Activated CD4-positive, alpha-beta T cell treated with anti-CD3 and anti-CD28 coated beads for 24 hours (primary cell): ENCODE data around the gene COQ10A.
A peak's percentile ranks its signal among the peaks of the same experiment; 100 is the strongest.
"Not testable (repeated sequence)": the region's sequence is repeated elsewhere in the genome, so short reads cannot be mapped to it uniquely, and the experiment has no call there.

Source experiments
- DNase-seq, 2 donors: peaks; one replicate each; pipeline ENCODE4 v3.0.0-alpha.2; 2020; ENCODE audit warnings: low read depth in 2 of 2

Gene COQ10A

GRCh38 chr12:56243731-56244181 lies 23.0 kb upstream of the COQ10A start:
- no peak for DNase-seq

- no peak for DNase-seq
Measured at GRCh38 chr12:56244494-56244893, 22.2 kb upstream of the COQ10A start.

- no peak for DNase-seq
Measured at GRCh38 chr12:56247923-56248322, 18.8 kb upstream of the COQ10A start.

DNA sequence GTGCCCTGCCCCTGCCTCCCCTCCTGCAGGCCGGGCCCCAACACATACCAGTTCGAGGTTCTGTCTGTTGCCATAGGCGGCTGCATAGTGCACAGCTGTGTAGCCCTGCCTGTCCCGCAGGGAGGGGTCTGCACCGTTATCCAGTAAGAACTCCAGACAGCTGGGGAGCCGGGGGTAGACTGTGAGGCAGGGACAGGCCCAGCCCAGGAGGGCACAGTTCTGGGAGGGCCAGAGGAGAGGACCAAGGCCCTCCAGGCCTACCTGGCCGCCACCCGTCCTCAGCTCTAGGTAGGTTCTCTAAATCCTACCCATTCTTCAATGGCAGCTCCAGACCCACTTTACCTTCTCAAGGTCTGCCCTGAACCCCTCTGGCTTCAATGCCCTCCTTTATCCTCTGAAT lies 18.0 kb upstream of the COQ10A start:
- no peak for DNase-seq

DNA sequence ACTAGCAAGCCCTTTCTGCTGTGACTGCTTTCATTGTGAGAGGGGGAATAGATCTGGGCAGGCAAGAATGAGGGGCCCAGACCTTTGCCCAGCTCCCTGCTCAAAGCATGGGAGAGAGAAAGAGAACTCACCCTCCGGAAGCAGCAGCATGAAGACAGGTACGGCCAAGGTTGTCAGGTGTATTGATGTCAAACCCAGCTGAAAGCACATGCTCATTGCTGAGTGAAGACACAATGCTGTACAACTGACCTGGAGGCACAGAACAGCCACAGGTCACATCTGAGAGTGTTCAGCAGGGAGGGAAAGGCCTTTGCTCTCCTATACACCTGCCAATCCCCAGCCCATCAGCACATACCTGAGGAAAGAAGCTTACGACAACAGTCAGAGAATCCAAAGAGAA lies 14.1 kb upstream of the COQ10A start:
- DNase-seq, result no peak

DNA sequence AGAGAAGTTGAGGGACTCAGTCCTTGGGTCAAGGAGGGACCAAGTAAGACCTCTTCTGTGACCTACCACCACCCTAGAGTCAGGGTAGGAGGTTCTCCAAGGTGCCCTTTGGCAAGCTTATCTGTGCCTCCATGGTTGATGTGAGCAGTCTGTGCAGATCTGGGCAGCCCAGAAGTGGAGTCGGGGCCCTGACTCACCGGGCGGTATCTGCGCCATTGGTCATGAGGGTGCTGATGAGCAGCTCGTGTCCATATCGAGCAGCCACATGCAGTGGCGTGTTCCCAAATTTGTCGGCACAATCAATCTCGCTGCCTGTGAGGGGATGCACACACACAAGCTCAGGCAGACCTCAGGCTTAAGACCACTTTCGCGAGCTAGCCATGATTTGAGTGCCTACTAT lies 13.7 kb upstream of the COQ10A start:
- DNase-seq, result no peak

GRCh38 chr12:56255671-56256070 lies 11.1 kb upstream of the COQ10A start:
- no peak for DNase-seq

DNA sequence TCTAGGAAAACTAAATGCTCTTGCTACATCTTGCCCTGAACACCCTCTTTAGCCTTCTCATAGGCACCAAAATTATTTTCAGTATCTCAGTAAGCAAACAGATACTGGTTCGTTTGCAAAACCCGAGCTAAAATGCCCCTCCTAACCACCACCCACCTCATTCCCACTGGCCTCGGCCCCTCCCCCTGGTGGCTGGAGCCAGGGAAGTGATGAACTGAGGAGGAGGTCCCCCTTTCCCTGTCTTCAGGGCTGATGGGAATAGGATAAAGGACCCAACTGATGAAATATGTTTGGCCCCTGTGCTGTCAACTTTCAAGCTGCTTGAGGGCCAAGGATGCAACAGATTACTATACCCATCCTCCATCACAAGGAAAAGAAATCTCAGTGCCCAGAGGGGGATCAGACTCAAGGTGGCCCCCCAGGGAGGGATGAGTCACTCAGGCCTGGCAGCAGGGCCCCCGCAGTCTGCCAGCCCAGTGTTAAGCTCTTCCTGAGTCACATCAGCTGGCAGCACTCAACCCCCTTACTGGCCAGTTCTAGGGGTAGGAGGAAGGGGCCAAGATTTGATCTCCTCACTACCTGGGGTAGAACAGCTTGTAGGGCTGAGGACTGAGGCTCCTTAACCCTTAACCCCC lies 10.3 kb upstream of the COQ10A start:
- no peak for DNase-seq

DNA sequence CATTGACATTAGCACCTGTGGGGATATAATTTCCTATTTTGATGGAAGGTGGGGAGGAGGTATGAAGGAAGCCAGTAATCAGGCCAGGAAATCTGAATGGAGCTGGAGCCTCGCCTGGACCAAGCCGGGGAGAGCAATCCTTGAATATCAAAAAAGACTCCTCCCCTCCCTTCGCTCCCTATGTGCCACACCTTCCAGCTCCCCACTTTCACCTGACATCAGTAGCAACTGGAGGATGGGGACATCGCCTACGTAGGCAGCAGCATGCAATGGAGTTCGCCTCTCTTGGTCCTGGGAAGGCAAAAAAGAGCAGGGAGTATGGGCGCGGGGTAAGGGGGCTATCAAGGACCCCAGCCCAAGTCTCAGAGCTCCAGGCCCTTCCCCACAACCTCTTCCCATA lies 9.7 kb upstream of the COQ10A start:
- no peak for DNase-seq

DNA sequence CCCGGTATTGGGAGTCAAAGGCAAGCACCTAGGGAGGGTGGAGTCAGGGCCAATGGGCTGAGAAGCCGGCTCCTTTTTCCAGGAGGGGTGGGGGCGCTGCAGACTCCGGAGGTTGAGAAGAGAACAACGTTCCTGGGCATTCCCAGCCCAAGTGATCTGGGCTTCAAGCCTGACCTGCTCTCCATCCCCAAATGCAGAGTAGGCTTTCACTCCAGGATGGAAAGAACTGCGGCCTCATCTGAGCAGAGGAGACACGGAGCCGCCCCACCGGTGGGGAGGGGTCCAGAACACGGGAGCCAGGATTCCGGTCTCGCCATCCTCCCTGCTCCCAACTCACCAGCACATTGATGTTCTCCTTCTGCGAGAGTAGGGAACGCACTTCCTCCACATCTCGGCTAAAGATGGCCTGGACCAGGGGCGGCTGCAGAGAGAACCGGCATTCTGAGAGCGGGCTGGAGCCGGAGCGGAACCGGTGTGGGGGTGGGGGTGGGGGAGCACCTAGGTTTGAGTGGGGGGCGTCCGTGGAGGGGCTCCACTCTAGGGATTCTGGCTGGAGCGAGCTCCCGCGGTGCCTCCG lies 9.2 kb upstream of the COQ10A start:
- no peak for DNase-seq

- peak; percentile 69 to 74 for DNase-seq
Measured at GRCh38 chr12:56258068-56258819, 8.5 kb upstream of the COQ10A start, which contains the start of gene ANKRD52. TSS of gene ANKRD52 (minus strand) at chr12:56258384. CDS start at chr12:56258269, 115 bp downstream.

GRCh38 chr12:56258820-56259183 lies 7.9 kb upstream of the COQ10A start:
- DNase-seq, result no peak

- DNase-seq, result no peak
Measured at GRCh38 chr12:56260380-56260779, 6.4 kb upstream of the COQ10A start.

DNA sequence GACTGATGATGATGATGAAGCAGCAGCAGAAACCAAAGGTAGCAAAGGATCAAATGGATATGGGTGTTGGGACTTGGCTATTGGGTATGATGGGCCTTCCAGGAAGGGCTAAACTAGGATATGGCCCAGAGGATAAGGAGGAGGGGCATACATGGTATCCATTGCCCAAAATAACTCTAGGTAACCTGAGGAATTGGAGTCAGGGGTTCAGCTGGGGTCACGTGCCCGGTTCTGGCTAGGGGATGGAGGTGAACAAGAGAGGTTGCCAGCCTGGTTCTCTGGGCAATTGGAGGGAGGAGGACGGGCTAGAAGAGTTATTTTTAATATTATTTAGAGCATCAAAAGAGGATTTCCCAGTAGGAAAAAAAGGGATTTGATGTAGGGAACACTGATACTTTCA lies 5.8 kb upstream of the COQ10A start:
- no peak for DNase-seq

- DNase-seq, result no peak
Measured at GRCh38 chr12:56261503-56262232, 5.1 kb upstream of the COQ10A start.

DNA sequence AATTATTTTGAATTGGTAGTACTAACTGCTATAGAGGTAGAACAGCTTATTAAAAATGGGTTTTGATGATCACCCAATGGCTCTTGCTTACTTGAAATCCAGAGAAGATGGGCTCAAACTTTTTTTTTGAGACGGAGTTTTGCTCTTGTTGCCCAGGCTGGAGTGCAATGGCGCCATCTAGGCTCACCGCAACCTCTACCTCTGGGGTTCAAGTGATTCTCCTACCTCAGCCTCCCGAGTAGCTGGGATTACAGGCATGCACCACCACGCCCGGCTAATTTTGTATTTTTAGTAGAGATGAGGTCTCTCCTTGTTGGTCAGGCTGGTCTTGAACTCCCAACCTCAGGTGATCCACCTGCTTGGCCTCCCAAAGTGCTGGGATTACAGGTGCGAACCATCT lies 3.8 kb upstream of the COQ10A start:
- not testable (repeated sequence) for DNase-seq

- DNase-seq, result not testable (repeated sequence)
Measured at GRCh38 chr12:56266068-56266692, 562 bp upstream of the COQ10A start.

GRCh38 chr12:56267443-56268071 lies 815 bp downstream of the COQ10A start:
- no peak for DNase-seq

GRCh38 chr12:56271031-56271430 lies 4.3 kb downstream of the COQ10A start:
- no peak for DNase-seq

DNA sequence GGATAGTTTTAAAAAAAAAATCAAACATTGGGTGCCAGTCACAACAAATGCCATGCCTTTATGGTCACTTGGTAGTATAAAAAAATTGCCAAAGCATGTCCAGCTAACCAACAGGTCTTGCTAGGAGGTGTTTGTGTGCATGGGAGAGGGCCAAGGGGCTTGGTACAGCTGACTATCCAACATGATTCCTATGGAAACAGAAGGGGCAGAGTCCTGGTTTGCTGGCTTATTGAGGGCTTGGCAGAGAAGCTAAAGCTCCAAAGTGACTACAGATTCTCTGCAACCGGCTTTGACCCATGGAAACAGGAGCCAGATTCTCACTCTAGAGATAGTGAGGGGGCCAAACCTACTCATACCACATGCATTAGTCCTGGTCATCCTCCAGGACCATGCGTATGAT lies 5.7 kb downstream of the COQ10A start:
- not testable (repeated sequence) for DNase-seq

DNA sequence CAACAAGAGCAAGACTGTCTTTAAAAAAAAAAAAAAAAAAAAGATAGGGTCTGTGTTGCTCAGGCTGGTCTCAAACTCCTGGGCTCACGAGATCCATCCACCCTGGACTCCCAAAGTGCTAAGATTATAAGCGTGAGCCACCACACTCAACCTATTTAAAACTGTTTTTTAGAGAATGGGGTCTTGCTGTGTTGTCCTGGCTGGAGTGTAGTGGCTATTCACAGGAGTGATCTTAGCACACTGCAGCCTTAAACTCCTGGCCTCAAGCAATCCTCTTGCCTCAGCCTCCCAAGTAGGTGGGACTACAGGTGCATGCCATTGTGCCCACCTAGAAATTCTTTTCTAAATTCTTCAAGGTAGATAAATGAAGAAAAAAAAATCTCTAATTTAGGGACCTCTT lies 7.6 kb downstream of the COQ10A start:
- DNase-seq, result no peak
